Skeletal muscle tissue (tissue), 4 donors: ENCODE results near the gene B3GALNT1. TPM values are rescaled to one million over a fixed set of nuclear protein-coding genes. Genes with fewer than 3 reads are reported as not detected.
A peak's percentile ranks its signal among the peaks of the same experiment; 100 is the strongest.

ENCODE experiments used
- H3K27ac ChIP-seq: one replicate; pipeline ENCODE4 v1.7.0; 2013; ENCODE audit warnings: mild to moderate bottlenecking, low read depth, low read length, inconsistent platforms
- H3K27me3 ChIP-seq, 3 donors: one replicate each; pipeline ENCODE4 v1.7.0; 2013; ENCODE audit warnings: low read length in 3 of 3; ENCODE audit not compliant: control insufficient read depth in 3 of 3, insufficient read depth in 3 of 3
- H3K36me3 ChIP-seq, 3 donors: one replicate each; pipeline ENCODE4 v1.7.0; 2013; ENCODE audit warnings: low read length in 3 of 3; ENCODE audit not compliant: control insufficient read depth in 3 of 3, insufficient read depth in 3 of 3
- H3K4me1 ChIP-seq, 3 donors: one replicate each; pipeline ENCODE4 v1.7.0; 2013; ENCODE audit warnings: low read length in 3 of 3, mild to moderate bottlenecking in 3 of 3; ENCODE audit not compliant: control insufficient read depth in 3 of 3, insufficient read depth in 3 of 3
- H3K4me3 ChIP-seq, 3 donors: one replicate each; pipeline ENCODE4 v1.7.0; 2013; ENCODE audit warnings: low read length in 3 of 3
- H3K9ac ChIP-seq, 3 donors: one replicate each; pipeline ENCODE4 v1.7.0; 2013; ENCODE audit warnings: low read length in 3 of 3, mild to moderate bottlenecking in 3 of 3, moderate library complexity in 2 of 3, low read depth in 1 of 3
- H3K9me3 ChIP-seq, 3 donors: one replicate each; pipeline ENCODE4 v1.7.0; 2013; ENCODE audit warnings: low read length in 3 of 3; ENCODE audit not compliant: control insufficient read depth in 3 of 3
- total RNA-seq: library from RNA; depleted of rRNA; stranded (reverse); fragments of >200 nt; gene quantifications from one replicate; pipeline ENCODE4 v1.2.3, GENCODE V29; 2014
- donor health status: Osteomylitis.

Gene B3GALNT1
- total RNA-seq, 1 donor from 2014 or later: 18.8 TPM

DNA sequence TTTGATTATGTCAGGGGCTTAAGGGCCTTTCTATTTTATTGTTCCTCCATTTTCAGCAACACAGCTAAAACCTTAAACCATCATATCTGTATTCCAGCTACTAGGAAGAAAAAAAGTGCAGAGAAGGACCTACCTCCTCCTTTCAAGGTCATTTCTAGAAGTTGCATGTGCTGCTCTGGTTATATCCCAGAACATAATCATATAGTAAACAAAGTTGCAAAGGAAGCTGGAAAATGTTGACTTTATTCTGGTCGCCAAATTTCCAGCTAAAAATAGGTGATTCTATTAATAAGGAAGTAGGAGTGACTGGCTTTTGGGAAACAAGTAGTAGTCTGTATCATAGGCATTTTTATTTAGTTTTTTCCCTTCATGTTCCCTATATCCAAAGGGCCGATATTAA lies 21.3 kb upstream of the B3GALNT1 start:
- Histone ChIP-seq H3K4me3 (no peak overlapping the region), H3K4me1 (no peaks in the 10 kb centered on the region), H3K27ac (no peak overlapping the region), H3K9me3 (peaks cover 2 to 4% (median 3%) of the 10 kb centered on the region in 3 donors), H3K9ac (no peak overlapping the region), H3K36me3 (no peaks in the 10 kb centered on the region), H3K27me3 (no peaks in the 10 kb centered on the region)

GRCh38 chr3:161117646-161118045 lies 12.5 kb upstream of the B3GALNT1 start:
- H3K9me3 ChIP-seq: peaks cover 0 to 4% (median 3%) of the 10 kb centered on the region in 3 donors
- no peak overlapping the region for H3K9ac ChIP-seq
- H3K27ac ChIP-seq: no peak overlapping the region
- no peaks in the 10 kb centered on the region for H3K36me3 ChIP-seq
- H3K4me1 ChIP-seq: no peaks in the 10 kb centered on the region
- H3K4me3 ChIP-seq: no peak overlapping the region
- H3K27me3 ChIP-seq: no peaks in the 10 kb centered on the region

GRCh38 chr3:161108840-161109239 lies 3.7 kb upstream of the B3GALNT1 start:
- H3K27me3 ChIP-seq: peaks cover 0 to 6% (median 3%) of the 10 kb centered on the region in 3 donors
- H3K4me3 ChIP-seq: no peak overlapping the region
- H3K9me3 ChIP-seq: no peaks in the 10 kb centered on the region
- peaks cover 2 to 13% (median 4%) of the 10 kb centered on the region in 3 donors for H3K4me1 ChIP-seq
- H3K9ac ChIP-seq: no peak overlapping the region
- H3K27ac ChIP-seq: no peak overlapping the region
- H3K36me3 ChIP-seq: no peaks in the 10 kb centered on the region

- Histone ChIP-seq H3K36me3 (no peaks in the 10 kb centered on the region), H3K4me1 (peaks cover 2 to 13% (median 4%) of the 10 kb centered on the region in 3 donors), H3K9ac (no peak overlapping the region), H3K27me3 (peaks cover 0 to 6% (median 3%) of the 10 kb centered on the region in 3 donors), H3K4me3 (no peak overlapping the region), H3K27ac (no peak overlapping the region), H3K9me3 (no peaks in the 10 kb centered on the region)
Measured at GRCh38 chr3:161107311-161107710, 2.2 kb upstream of the B3GALNT1 start.

DNA sequence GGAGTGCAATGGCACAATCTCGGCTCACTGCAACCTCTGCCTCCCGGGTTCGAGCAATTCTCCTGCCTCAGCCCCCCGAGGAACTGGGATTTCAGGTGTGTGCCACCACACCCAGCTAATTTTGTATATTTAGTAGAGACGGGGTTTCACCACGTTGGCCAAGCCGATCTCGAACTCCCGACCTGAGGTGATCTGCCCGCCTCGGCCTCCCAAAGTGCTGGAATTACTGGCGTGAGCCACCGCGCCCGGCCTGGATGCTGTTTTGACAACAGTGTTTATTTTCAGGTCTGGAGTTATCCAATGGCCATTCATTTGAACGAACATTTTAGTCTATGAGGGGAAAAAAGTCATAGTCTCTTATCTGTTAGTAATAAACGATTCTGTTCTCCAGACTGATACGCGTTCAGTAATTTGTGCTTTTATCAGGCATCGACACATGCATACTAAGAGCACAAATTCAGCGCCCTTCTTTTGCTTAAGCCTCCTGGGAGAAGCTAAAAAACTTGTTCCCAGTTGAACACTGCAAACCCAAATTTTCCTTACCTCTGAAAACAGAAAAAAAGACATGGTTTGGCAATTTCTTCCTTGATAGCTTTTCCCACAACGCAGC lies 1.3 kb downstream of the B3GALNT1 start:
- Histone ChIP-seq H3K36me3 (peaks cover 0 to 2% (median 0%) of the 10 kb centered on the region in 3 donors), H3K4me1 (peaks cover 2 to 13% (median 4%) of the 10 kb centered on the region in 3 donors), H3K27ac (no peak overlapping the region), H3K27me3 (peaks cover 0 to 6% (median 3%) of the 10 kb centered on the region in 3 donors), H3K9me3 (no peaks in the 10 kb centered on the region), H3K4me3 (peak overlapping the region; percentile 77 to 83 (median 80)), H3K9ac (peak overlapping the region in 1 of 3 donors; percentile 80)

DNA sequence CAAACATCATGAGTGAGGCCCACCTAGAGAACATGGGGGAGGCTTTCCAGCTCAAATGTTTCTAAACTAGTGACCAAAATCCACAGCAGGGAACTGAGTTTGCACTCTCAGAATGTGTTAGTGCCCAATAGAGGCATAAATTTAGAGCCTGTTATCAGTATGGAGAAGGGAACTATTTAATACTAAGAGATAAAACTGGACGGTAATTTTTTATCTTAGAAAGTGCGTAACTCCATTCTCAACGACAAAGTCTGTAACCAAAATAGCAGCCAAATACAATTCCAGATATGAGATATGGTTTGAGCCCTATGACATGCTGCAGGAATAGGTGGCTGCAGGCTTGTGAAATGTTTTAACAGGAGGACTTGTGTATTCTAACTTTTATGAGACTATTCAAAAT lies 3.5 kb downstream of the B3GALNT1 start:
- no peaks in the 10 kb centered on the region for H3K9me3 ChIP-seq
- no peak overlapping the region for H3K4me3 ChIP-seq
- peaks cover 0 to 6% (median 3%) of the 10 kb centered on the region in 3 donors for H3K27me3 ChIP-seq
- H3K4me1 ChIP-seq: peaks cover 2 to 13% (median 4%) of the 10 kb centered on the region in 3 donors
- H3K36me3 ChIP-seq: peaks cover 0 to 2% (median 0%) of the 10 kb centered on the region in 3 donors
- H3K9ac ChIP-seq: no peak overlapping the region
- H3K27ac ChIP-seq: no peak overlapping the region

- Histone ChIP-seq H3K36me3 (peaks cover 0 to 2% (median 0%) of the 10 kb centered on the region in 3 donors), H3K4me1 (peaks cover 2 to 13% (median 4%) of the 10 kb centered on the region in 3 donors), H3K9me3 (no peaks in the 10 kb centered on the region), H3K9ac (no peak overlapping the region), H3K27ac (no peak overlapping the region), H3K27me3 (peaks cover 0 to 6% (median 3%) of the 10 kb centered on the region in 3 donors), H3K4me3 (no peak overlapping the region)
Measured at GRCh38 chr3:161100994-161101393, 4.2 kb downstream of the B3GALNT1 start.

DNA sequence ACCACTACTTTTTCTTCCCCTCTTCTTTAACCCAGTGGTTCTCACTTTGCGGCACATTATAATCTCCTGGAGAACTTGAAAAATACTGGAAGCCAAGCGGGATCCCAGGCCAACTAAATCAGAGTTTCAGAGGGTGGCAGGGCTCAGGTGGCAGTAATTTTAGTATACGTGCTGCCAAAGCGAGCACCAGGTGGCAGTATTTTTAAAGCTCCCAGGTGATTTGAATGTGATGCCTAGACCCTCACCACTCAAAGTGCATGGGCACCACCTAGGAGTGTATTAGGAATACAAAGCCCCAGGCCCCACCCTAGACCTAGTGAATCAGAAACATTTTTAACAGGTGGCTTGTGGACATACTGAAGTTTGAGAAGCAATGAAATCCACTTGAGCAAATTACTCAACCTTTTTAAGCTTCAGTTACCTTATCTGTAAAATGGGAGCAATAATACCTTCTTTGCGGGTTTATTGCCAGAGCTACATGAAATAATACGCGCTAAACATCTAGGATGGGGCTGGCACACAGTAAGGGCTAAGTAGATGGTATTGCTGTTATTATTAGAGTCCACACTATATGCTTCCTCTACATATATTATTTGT lies 8.3 kb downstream of the B3GALNT1 start:
- Histone ChIP-seq H3K36me3 (peaks cover 0 to 2% (median 0%) of the 10 kb centered on the region in 3 donors), H3K27me3 (no peaks in the 10 kb centered on the region), H3K9ac (no peak overlapping the region), H3K27ac (no peak overlapping the region), H3K9me3 (no peaks in the 10 kb centered on the region), H3K4me3 (no peak overlapping the region), H3K4me1 (no peaks in the 10 kb centered on the region)

DNA sequence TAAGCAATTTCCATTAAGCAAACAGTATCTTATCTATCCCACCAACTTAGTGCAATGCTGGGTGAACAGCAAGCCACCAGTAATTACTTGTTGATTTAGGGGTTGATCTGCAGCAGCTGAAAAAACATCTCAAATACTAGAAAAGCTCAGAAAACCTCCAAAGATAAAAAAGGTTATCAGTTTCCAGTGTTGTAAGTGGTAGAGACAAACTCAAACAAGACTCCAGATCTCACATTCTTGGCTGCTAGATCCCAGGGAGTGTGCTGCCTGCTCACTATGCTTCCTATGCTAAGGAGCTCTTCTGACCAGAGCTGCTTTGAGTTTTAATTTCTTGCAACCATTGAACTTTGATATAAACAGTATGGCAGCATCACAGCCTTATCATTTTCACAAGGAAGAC lies 11.3 kb downstream of the B3GALNT1 start:
- H3K4me1 ChIP-seq: no peaks in the 10 kb centered on the region
- H3K4me3 ChIP-seq: no peak overlapping the region
- no peaks in the 10 kb centered on the region for H3K27me3 ChIP-seq
- no peaks in the 10 kb centered on the region for H3K36me3 ChIP-seq
- H3K27ac ChIP-seq: no peak overlapping the region
- H3K9me3 ChIP-seq: no peaks in the 10 kb centered on the region
- H3K9ac ChIP-seq: no peak overlapping the region

GRCh38 chr3:161084277-161084676 lies 20.9 kb downstream of the B3GALNT1 start:
- Histone ChIP-seq H3K9me3 (no peaks in the 10 kb centered on the region), H3K4me3 (no peak overlapping the region), H3K36me3 (peaks cover 0 to 4% (median 0%) of the 10 kb centered on the region in 3 donors), H3K4me1 (peaks cover 0 to 3% (median 0%) of the 10 kb centered on the region in 3 donors), H3K27me3 (no peaks in the 10 kb centered on the region), H3K27ac (no peak overlapping the region), H3K9ac (no peak overlapping the region)
